ENCODE measurements around the gene MRFAP1L1. TPM values are rescaled to one million over a fixed set of nuclear protein-coding genes. Genes with fewer than 3 reads are reported as not detected.
"Not testable (repeated sequence)": the region's sequence is repeated elsewhere in the genome, so short reads cannot be mapped to it uniquely, and the experiment has no call there.

The MRFAP1L1 gene
- 100 to 1,000 TPM; 114 to 156 (median 123) TPM for polyA plus RNA-seq (ENCODE audit: insufficient read length in 4 of 4)

DNA sequence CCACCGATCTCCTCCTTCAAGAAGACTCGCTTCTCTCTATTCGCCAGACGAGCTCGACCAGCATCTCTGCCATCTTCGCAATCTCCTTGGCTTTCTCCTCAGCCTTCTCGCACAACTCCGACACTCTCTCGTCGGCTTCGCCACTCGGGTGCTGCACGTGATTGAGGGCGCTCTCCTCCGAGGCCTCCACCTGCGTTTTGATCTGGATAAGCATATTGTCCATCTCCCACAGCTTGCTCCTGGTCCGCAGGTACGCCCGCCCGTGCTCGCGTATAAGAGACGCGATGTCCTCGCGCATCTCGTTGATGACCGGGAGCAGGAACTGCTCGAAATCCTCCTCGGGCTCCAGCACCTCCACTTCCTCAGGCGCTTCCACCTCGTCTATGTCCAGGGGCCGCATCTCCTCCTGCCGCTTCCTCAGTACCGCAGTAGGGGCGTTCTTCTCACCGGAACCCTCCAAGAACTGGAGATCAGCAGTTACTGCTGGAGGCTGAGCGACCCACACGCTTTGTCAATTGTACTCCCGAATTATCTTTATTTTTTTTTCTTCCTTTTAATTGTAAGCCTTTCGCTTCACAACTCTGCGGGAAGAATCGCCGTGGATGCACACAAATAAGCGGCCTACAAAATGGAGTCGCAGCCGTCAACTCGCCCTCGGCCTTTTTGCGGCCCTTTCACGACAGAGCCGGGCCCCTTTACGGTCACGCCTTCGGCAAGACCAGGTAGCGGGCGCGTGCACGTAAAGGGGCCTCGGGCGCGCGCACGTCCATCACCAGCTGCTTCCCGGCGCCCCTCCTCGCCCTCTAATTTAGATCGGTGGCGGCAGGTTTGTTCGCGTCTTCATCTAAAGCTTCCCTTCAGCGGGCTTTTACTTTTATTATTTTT is at the start of gene MRFAP1L1:
Gene MRFAP1L1, minus strand, starts transcription at position 636 of the 885 bp plus-strand sequence. Its CDS starts 236 bp downstream, at position 400.
- peak; percentile 87 to 97 (median 94) for DNase-seq (ENCODE audit: low read depth in 4 of 4, low spot score in 2 of 4)

DNA sequence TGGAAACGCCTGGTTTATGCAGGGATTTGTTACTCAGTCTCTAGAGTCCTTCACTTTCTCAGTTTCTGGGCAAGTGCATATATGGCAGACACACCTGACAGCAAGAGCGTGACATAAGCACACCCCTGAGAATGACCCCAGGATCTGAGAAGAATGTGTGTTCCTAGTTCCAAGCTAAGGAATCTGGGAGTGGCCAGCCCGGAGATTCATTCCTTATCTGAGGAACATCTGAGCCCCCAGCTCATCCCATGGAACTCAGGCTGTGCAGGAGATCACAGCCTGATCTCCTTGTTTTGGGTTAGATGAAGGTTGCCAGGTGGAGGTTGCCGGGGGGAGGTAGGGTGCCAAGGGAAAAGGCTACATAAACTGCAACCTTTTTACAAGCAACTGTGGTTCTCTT is 49.1 kb upstream of the MRFAP1L1 start:
- DNase-seq (ENCODE audit: low read depth in 4 of 4, low spot score in 2 of 4) = no peak

DNA sequence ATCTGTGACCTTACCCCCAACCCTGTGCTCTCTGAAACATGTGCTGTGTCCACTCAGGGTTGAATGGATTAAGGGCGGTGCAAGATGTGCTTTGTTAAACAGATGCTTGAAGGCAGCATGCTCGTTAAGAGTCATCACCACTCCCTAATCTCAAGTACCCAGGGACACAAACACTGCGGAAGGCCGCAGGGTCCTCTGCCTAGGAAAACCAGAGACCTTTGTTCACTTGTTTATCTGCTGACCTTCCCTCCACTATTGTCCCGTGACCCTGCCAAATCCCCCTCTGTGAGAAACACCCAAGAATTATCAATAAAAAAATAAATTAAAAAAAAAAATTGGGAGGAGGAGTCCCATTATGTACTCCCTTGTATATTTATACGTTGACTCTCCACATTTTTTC is 46.7 kb upstream of the MRFAP1L1 start:
- not testable (repeated sequence) for DNase-seq (ENCODE audit: low read depth in 4 of 4, low spot score in 2 of 4)

DNA sequence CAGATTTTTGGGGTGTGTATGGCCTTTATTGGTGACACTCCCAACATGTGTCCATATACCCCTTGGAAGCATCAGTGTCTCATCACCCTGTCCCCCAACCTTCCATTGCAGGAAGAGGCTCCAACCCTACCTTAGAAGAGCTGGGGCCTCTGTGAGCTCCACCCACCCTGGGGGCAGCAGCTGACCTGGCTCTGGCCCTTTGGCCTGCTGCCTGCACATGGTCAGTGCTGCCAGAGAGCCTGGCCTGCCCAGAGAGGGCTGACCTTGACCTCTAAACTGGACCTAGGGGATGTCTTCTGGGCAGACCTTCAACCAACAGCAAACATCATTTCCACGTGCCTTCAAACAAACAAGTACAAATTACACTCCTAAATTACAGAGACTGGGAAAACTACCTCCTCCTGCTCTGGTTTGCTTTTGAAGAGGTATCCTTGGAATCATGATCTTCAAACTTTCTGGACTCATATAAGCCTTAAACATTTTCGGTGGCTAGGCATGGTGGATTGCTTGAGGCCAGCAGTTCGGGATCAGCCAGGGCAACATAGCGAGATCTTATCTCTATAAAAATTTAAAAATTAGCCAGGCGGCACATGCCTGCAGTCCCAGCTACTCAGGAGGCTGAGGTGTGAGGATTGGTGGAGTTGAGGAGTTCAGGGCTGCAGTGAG is 45.6 kb upstream of the MRFAP1L1 start:
- no peak for DNase-seq (ENCODE audit: low read depth in 4 of 4, low spot score in 2 of 4)

DNA sequence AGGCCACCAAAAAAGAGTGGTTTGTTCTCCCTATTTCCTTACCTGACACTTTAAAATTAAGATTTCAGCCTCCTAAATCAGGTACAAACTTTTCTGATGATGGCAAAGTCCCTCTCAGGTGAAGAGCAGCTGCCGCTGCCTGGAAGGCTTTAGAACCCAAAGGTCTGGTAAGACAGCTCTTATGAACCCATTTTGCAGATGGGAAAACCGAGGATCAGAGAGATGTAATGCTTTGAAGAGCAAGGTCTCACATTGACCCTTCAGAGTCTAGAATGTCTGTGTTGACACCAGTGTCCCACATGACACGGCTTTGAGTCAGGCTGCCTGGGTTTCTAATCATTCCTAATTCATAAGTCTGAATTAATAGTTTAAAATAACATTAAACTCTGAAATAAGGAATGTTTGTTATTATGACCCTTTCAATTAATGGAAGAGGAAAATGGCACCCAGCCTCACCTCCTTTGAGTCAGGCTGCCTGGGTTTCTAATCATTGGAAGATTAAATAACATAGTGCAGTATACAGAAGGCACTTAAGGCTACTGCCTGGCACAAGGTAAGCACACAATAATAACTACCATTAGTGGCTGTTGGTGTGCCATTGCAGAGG is 44.9 kb upstream of the MRFAP1L1 start:
- no peak for DNase-seq (ENCODE audit: low read depth in 4 of 4, low spot score in 2 of 4)

DNA sequence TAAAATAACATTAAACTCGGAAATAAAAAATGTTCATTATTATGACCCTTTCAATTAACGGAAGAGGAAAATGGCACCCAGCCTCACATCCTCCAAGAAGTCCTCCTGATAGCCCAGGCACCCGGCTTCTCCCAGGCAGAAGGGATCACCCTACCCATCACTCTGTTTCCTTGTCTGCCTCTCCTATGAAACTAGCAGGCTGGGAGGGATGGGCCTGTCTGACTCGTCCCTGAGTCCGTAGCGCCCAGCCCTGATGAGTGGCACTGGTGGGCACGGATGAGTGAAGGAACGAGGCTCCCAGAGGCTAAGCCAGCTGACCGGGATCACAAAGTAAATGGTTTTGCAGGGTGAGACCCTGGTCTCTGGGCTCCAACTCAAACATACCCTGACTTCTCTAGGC is 44.2 kb upstream of the MRFAP1L1 start:
- DNase-seq (ENCODE audit: low read depth in 4 of 4, low spot score in 2 of 4) = no peak

DNA sequence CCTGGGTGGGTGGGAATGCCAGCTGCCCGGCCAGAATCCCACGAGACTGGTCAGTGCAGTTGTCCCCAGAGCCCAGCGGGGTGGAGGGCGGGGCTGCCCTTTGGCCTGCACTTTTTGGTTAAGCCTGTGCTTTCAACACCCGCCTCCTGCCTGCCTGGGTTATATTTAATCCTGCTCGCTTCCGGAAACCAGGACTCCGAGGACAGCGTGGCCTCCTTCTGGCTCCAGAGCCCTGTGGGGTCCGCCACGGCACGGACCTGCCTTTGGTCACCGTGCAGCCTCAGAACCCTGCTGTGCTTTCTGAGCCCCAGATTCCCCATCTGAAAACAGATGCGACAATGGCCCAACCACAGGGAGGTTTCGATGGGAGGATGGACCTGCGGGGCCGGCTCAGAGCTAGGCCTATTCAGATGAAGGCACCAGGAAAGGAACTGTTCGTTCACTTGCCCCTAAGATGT is 43.5 kb upstream of the MRFAP1L1 start:
- DNase-seq (ENCODE audit: low read depth in 4 of 4, low spot score in 2 of 4) = no peak

DNA sequence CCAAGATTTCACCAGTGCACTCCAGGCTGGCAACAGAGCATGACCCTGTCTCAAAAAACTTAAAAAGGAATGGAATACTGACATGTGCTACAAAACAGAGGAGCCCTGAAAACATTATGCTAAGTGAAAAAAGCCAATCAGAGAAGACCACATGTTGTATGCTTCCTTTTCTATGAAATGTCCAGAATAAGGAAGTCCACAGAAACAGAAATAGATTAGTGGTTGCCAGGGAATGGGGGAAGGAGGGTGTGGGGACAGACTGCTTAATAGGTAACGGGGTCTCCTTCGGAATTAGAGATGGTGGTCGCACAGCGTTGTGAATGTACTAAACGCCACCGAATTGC is 42.8 kb upstream of the MRFAP1L1 start:
- no peak for DNase-seq (ENCODE audit: low read depth in 4 of 4, low spot score in 2 of 4)

DNA sequence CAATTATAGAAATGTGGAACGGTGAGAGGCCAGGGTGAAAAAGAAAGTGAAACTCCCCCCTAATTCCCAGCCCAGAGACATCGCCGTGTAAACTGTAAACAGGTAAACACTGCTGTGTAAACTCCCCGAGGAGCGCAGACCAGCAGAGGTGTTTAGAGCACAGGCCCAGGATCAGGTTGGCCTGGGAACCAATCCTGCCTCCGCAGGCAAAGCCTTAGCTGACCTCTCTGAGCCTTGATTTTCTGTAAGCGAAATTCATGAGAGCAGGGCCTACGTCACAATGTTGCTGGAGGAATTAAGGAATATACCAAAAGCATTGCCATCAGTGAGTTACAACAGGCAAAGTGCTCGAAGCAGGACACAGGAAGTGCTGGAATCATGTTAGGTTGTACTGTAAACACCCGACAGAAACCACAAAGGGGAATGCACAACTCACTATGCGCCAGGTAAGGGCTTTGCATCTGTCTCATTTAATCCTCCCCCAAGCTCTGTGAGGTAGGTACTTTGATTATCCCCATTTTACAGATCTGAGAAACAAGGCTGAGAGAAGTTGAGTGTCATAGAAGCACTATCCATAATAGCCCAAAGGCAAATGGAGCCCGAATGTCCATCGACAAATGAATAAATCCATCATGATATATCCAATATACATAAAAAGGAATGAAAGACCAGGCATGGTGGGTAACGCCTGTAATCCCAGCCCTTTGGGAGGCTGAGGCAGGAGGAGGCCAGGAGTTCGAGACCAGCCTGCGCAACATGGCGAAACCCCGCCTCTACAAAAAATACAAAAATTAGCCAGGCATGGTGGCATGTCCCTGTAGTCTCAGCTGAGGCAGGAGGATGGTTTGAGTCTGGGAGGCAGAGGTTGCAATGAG is 42.2 kb upstream of the MRFAP1L1 start:
- no peak for DNase-seq (ENCODE audit: low read depth in 4 of 4, low spot score in 2 of 4)

DNA sequence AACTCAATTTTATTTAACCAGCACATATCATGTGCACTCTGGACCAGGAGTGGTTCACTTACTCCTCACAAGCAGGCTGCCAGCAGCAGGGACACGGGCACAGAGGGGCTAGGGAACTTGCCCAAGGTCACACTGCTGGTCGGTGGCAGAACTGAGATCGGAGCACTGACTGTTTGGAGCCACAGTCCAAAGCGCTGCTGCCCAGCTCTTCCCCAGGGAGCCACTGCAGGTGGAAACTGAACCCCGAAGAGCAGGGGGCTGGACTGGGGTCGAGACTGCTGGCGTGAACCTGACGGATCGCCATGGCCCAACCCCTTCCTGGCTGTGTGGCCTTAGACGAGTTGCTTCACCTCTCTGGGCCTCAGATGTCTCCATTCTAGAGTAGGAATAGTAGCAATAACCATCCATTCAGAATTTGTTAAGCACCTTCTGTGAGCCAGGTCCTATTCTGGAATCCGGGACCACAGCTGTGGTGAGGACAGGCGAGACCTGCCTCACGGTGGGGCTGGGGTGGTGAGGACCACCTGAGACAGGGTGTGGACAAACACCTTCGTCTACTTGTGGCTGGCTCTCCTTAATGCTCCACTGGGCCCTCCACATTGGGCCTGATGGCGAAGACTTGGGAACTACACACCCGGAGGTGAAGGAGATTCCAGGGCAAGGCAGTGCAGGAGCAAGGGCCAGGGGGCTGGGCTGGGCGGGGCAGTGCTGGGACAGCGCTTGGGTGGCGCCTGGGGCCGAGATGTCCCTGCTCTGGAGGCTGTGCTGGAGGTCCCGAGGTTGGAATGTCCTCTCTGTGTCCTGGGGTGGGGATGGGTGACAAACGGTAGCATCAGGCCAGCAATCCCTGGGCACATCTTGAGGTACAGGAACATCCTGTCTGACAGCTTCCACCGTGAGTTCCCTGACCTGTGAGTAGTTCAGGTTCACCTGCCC is 40.9 kb upstream of the MRFAP1L1 start:
- no peak for DNase-seq (ENCODE audit: low read depth in 4 of 4, low spot score in 2 of 4)

DNA sequence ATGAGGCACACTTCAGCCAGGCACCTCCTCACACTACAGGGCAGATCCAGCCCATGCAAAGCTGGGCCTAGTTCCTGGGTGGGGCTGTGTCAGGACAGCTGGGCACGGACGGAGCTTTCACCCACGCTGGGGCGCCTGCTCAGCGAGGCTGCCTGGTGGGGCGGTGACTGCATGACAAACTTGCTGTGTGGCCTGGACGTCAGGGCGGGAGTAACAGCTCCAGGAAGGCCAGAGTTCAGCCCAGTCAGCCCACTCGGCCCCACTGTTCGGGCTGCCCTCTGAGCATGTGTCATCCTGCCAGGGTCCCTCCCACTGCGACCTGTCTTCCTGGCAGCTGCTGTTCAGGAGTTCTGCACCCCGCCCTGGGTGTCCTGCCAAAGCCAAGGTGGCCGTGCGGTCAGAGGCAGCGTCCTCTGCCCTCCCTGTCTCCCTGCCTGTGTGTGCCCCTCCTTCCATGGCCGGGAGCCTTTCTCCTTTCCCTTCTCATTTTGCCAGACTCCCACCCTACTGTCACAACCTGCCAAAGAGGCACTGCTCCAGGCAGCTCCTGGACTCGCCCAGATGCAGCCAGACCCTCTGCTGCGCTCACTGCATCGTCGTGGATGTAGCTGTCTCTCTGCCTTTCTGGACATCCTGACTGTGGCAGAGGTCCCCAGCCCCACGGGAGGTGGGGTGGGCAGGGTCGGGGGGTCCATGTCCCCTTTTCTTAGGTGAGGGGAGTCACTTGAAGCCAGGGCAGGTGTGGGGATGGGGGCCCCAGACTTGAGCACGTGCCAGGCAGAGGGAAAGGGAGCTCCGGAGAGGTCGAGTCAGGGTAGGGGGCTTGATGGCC is 39.9 kb upstream of the MRFAP1L1 start:
- no peak for DNase-seq (ENCODE audit: low read depth in 4 of 4, low spot score in 2 of 4)

DNA sequence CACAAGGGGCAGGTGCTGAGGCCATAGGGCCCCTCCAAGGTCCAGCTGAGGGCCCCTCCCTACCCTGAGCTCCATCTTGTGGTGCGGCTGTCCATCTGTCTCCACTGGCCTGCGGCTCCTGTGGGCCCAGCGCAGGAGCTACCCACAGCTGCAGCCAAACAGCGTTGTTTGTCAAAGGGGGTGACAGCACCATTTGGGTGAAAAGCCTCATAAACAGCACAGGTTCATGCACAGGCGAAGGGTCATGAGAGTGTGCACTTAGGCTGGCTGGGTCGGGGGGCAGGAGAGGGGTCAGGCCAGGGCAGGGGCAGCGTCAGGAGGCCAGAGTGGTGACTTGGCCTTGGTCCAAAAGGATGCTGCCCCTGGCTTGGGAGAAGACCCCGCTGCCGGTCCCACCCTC is 38.6 kb upstream of the MRFAP1L1 start:
- DNase-seq (ENCODE audit: low read depth in 4 of 4, low spot score in 2 of 4) = no peak

DNA sequence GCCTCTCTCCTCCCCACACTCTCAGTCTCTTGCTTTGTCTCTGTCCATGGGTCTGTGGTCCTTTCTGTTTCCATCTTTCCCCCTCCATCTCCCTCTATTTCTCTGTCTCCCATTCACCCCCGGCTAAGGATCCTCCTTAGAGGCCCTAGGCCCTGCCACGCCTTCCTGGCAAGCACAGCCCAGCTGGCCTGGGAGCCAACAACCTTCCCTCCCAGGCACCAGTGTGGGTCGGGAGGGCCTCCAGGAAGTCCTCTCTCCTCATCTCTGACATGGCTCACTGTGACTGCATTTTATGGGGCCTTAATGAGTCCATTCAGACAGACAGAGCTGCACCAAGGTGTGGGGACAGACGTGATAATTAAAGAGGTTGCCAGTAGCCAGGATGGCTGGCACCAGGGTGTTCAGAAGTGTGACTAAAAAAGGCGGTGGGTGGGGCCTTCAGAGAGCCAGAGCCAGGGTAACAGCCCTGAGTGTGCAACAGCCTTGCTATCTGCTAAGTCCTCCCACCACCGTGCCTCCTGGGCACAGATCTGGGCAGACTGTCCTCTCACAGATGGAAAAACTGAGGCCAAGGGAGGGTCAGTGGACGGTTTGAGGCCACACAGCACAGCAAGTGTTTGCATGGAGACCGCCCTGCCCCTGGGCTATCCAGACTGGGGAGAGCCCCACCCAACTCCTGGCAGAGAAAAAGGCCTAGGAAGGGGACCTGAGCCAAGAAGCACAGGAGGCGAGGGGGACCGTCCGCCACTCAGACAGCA is 37.8 kb upstream of the MRFAP1L1 start:
- no peak for DNase-seq (ENCODE audit: low read depth in 4 of 4, low spot score in 2 of 4)

DNA sequence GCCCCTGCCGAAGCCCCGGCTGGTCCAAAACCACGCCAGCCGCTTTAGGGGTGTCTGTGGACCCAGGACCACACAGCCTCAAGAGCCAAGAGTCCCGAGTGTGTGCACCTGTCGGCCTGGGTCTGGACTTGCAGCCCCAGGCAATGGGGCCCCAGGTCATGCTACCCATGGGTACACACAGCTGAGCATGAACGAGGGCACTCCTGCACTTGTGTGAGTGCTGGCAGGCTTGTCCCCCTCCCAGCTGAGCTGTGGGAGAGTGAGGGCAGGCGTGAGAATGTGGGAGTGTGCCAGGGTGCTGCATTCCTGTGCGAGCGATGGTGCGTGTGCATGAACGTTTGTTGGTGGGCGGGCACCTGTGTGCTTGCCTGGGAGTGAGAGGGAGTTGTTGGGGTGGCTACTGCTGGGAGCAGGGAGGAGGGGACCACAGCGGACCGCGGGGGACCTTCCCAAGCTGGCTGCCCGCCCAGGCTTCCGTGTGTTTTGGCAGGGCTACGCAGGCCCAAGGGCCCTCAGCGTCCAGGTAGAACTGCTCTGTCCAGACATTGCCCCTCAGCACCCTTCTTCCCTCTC is 37.1 kb upstream of the MRFAP1L1 start:
- peak in 3 of 4 donors; percentile 36 to 57 (median 45) for DNase-seq (ENCODE audit: low read depth in 4 of 4, low spot score in 2 of 4)

DNA sequence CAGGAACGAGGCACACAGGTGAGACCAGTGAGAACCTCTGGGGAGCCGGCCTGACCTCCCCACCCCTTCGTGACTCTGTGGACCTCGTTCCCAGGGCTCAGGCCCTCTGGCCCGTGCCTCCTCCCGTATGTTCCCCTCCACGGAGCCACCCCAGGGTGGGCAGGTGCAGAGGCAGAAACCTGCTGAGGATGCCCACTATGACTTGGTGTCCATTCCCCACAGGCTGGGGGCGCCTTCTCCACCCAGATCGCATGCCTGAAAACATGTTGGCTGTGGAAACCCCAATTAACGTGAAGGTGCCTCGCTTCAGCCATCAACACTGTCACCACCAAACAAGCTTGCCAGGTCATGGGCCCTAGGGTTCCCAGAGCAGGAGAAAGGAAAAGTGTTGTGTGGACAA is 33.3 kb upstream of the MRFAP1L1 start:
- DNase-seq (ENCODE audit: low read depth in 4 of 4, low spot score in 2 of 4) = no peak

DNA sequence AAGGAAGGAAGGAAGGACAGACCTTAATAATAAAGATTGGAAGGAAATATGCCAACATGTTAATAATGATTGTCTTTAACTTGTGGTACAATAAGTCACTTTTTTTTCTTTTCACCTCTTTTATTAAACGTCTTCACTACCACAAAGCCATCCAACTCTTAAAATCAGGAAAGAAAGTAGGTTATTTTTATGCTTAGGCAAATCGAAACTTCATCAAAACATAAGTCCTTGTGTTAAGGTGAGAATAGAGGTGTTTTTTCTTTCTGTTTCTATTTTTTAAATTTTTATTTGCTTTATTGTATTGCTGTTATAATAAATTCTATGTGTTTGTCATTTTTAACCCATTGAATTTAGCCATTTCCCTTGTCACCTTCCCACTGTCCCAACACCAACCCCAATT is 32.8 kb upstream of the MRFAP1L1 start:
- DNase-seq (ENCODE audit: low read depth in 4 of 4, low spot score in 2 of 4) = no peak

DNA sequence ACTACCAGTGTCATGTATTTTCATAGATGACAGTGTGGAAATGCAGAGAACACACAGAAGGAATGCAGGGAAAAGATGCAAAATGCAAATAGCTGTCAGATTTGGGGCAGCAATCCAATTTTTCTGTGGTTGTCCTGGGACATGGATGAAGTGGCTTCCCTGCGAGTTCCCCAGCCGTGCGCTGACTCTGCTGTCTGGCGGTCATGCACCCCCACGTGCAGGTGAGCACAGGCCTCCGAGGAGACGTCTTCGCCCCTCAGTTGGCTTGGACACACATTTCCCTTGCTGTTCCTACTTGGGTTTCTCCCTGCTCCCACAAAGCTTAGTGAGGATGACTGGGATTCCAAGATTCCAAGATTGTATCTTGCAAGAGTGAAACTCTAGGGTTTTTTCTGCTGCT is 30.7 kb upstream of the MRFAP1L1 start:
- DNase-seq (ENCODE audit: low read depth in 4 of 4, low spot score in 2 of 4) = no peak
